Neural progenitor cell (in vitro differentiated cells): Measurements from ENCODE around the gene RARG. TPM values are rescaled to one million over a fixed set of nuclear protein-coding genes. Genes with fewer than 3 reads are reported as not detected.

Experiments
- DNase-seq: peaks from one replicate; pipeline ENCODE4 v3.0.0-alpha.2; 2016; ENCODE audit warnings: low spot score
- H2AFZ ChIP-seq: fragments of 200-600 bp; sonication (generic); replicated peaks from 2 replicates; pipeline ENCODE4 v1.6.1; 2016; ENCODE audit warnings: antibody characterized with exemption
- H3F3A ChIP-seq: fragments of 200-600 bp; sonication (generic); 2 replicates; pipeline ENCODE4 v1.6.1; 2016; ENCODE audit warnings: antibody characterized with exemption, low read depth
- H3K27ac ChIP-seq: fragments of 200-600 bp; sonication (generic); 2 replicates; pipeline ENCODE4 v1.5.1; 2016; ENCODE audit warnings: mild to moderate bottlenecking
- H3K27me3 ChIP-seq: fragments of 200-600 bp; sonication (generic); 2 replicates; pipeline ENCODE4 v1.6.1; 2016; ENCODE audit warnings: mild to moderate bottlenecking, moderate library complexity
- H3K36me3 ChIP-seq: fragments of 200-600 bp; sonication (generic); 2 replicates; pipeline ENCODE4 v1.5.1; 2016
- H3K4me1 ChIP-seq: fragments of 200-600 bp; sonication (generic); 2 replicates; pipeline ENCODE4 v1.6.1; 2016; ENCODE audit warnings: mixed run types
- H3K4me2 ChIP-seq: fragments of 200-600 bp; sonication (generic); 2 replicates; pipeline ENCODE4 v1.6.1; 2016
- H3K4me3 ChIP-seq: fragments of 200-600 bp; sonication (generic); 2 replicates; pipeline ENCODE4 v1.5.1; 2016
- H3K79me2 ChIP-seq: fragments of 200-600 bp; sonication (generic); 2 replicates; pipeline ENCODE4 v1.6.1; 2016; ENCODE audit warnings: low read depth
- H3K9ac ChIP-seq: fragments of 200-600 bp; sonication (generic); 2 replicates; pipeline ENCODE4 v1.6.1; 2016
- H3K9me3 ChIP-seq: fragments of 200-600 bp; sonication (generic); 2 replicates; pipeline ENCODE4 v1.5.1; 2016; ENCODE audit warnings: low read depth
- H4K20me1 ChIP-seq: fragments of 200-600 bp; sonication (generic); 2 replicates; pipeline ENCODE4 v1.6.1; 2016; ENCODE audit warnings: low read depth
- H3K27ac Mint-ChIP-seq: 3 replicates; pipeline ENCODE4 v1.8.0; 2021; ENCODE audit warnings: mixed read lengths
- H3K27me3 Mint-ChIP-seq: 2 replicates; pipeline ENCODE4 v1.8.0; 2022; ENCODE audit warnings: low read depth, mild to moderate bottlenecking, inconsistent platforms, moderate library complexity, mixed read lengths; ENCODE audit not compliant: insufficient read depth
- H3K36me3 Mint-ChIP-seq: 3 replicates; pipeline ENCODE4 v1.8.0; 2021; ENCODE audit warnings: mixed read lengths
- H3K4me1 Mint-ChIP-seq: 3 replicates; pipeline ENCODE4 v1.8.0; 2021; ENCODE audit warnings: mixed read lengths
- H3K4me3 Mint-ChIP-seq: 3 replicates; pipeline ENCODE4 v1.8.0; 2021; ENCODE audit warnings: mild to moderate bottlenecking, moderate library complexity, mixed read lengths
- H3K9me3 Mint-ChIP-seq: 3 replicates; pipeline ENCODE4 v1.8.0; 2020; ENCODE audit warnings: mixed read lengths
- EZH2 ChIP-seq: fragments of 200-600 bp; sonication (generic); IDR thresholded peaks from 2 replicates; pipeline ENCODE4 v1.6.1; 2017; ENCODE audit warnings: antibody characterized with exemption, mild to moderate bottlenecking, moderate library complexity
- EZH2phosphoT487 ChIP-seq: fragments of 200-600 bp; sonication (generic); IDR thresholded peaks from 2 replicates; pipeline ENCODE4 v1.6.1; 2017; ENCODE audit warnings: antibody characterized with exemption
- total RNA-seq: library from RNA; depleted of rRNA; stranded (reverse); fragments of >200 nt; gene quantifications from 2 replicates; pipeline ENCODE4 v1.2.3, GENCODE V29; 2015; ENCODE audit warnings: low replicate concordance
- TF ChIP-seq, protein P1 (sequence below): fragments of 200-600 bp; sonication (generic); IDR thresholded peaks from 2 replicates; pipeline ENCODE4 v1.5.1; 2017; ENCODE audit warnings: antibody characterized with exemption, mild to moderate bottlenecking

RARG gene
- total RNA-seq, 1 donor from 2014 or later, result 17.0 TPM

DNA sequence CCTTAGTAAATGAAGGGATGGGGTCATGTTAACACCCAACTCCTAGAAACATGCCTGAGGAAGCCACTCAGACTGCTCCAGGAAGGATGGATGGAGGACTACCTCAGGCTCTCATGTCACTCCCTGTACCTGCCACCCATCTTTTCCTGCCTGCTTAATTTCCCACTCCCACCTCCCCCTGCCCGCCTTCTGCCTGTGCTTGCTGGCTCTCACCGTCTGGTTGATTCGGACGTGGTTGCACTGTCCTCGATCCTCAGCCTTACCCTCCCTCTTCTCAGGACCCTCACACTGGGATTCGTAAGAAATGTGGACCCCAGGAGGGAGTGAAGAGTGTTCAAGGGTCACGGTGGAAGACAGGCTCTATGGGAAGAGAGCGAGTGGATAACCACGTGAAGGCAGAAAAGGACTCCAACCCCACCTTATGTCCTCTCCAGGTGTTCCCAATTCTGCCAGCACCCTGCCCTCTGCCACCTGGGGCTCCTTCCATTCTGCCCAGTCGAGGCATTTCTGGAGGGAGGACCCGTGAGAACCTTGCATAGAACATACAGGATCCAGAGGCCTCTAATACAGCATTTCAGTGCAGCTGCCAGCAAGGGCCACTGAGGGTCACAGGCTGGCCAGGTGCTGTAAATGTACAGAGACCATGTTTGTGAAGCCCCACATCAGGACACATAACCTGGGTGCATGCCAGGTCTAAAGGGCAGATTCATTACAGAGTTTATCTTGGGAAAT is 37.9 kb downstream of the RARG start:
- Mint-ChIP-seq H3K4me1 (no peaks in the 10 kb centered on the region), H3K4me3 (no peak overlapping the region), H3K36me3 (peaks cover 4% of the 10 kb centered on the region), H3K27ac (no peak overlapping the region), H3K9me3 (no peaks in the 10 kb centered on the region), H3K27me3 (peaks cover 28% of the 10 kb centered on the region)
- Histone ChIP-seq H3K36me3 (no peaks in the 10 kb centered on the region), H3K4me1 (no peaks in the 10 kb centered on the region), H3K27ac (no peak overlapping the region), H3K4me2 (no peak overlapping the region), H3K9ac (no peak overlapping the region), H3K79me2 (no peaks in the 10 kb centered on the region), H3K4me3 (no peak overlapping the region), H4K20me1 (peaks cover 19% of the 10 kb centered on the region), H3F3A (peaks cover 4% of the 10 kb centered on the region), H2AFZ (no peak overlapping the region), H3K9me3 (no peaks in the 10 kb centered on the region), H3K27me3 (peaks cover 59% of the 10 kb centered on the region)
- no peak for TF ChIP-seq EZH2phosphoT487
- no peak for TF ChIP-seq EZH2
- TF ChIP-seq, protein P1, sequence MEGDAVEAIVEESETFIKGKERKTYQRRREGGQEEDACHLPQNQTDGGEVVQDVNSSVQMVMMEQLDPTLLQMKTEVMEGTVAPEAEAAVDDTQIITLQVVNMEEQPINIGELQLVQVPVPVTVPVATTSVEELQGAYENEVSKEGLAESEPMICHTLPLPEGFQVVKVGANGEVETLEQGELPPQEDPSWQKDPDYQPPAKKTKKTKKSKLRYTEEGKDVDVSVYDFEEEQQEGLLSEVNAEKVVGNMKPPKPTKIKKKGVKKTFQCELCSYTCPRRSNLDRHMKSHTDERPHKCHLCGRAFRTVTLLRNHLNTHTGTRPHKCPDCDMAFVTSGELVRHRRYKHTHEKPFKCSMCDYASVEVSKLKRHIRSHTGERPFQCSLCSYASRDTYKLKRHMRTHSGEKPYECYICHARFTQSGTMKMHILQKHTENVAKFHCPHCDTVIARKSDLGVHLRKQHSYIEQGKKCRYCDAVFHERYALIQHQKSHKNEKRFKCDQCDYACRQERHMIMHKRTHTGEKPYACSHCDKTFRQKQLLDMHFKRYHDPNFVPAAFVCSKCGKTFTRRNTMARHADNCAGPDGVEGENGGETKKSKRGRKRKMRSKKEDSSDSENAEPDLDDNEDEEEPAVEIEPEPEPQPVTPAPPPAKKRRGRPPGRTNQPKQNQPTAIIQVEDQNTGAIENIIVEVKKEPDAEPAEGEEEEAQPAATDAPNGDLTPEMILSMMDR, result no peak
- DNase-seq, result no peak

DNA sequence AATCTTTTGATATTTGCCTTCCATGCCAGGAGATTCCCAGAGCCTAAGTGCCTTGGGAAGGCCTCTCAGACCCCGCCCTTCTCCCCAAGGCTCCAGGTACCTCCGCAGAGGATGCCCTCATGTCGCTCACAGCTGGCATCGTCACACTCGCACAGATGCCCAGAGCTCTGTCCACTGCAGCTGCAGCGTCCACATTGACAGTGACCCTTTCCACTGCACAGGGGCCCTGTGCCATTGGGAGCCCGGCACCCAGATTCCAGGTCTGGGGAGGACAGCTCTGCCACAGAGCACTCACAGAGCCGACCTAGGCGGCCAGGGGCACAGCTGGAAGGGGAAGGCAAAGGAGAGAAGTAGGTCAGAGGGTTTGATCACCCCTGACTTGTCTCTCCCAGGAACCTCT is 39.0 kb downstream of the RARG start:
- TF ChIP-seq EZH2phosphoT487 (no peak), EZH2 (no peak)
- TF ChIP-seq, protein P1, result no peak
- H3K36me3 ChIP-seq, result no peaks in the 10 kb centered on the region
- H3K4me3 ChIP-seq, result no peak overlapping the region
- H3K79me2 ChIP-seq, result no peaks in the 10 kb centered on the region
- peaks cover 48% of the 10 kb centered on the region for H3K27me3 ChIP-seq
- Mint-ChIP-seq H3K4me1 (no peaks in the 10 kb centered on the region), H3K36me3 (peaks cover 8% of the 10 kb centered on the region), H3K9me3 (no peaks in the 10 kb centered on the region), H3K4me3 (no peak overlapping the region), H3K27me3 (peaks cover 17% of the 10 kb centered on the region), H3K27ac (no peak overlapping the region)
- H3K27ac ChIP-seq, result no peak overlapping the region
- H3K4me2 ChIP-seq, result no peak overlapping the region
- no peak overlapping the region for H2AFZ ChIP-seq
- peaks cover 11% of the 10 kb centered on the region for H3F3A ChIP-seq
- DNase-seq, result no peak
- H3K4me1 ChIP-seq, result no peaks in the 10 kb centered on the region
- peaks cover 21% of the 10 kb centered on the region for H4K20me1 ChIP-seq
- H3K9ac ChIP-seq, result no peak overlapping the region
- no peaks in the 10 kb centered on the region for H3K9me3 ChIP-seq

DNA sequence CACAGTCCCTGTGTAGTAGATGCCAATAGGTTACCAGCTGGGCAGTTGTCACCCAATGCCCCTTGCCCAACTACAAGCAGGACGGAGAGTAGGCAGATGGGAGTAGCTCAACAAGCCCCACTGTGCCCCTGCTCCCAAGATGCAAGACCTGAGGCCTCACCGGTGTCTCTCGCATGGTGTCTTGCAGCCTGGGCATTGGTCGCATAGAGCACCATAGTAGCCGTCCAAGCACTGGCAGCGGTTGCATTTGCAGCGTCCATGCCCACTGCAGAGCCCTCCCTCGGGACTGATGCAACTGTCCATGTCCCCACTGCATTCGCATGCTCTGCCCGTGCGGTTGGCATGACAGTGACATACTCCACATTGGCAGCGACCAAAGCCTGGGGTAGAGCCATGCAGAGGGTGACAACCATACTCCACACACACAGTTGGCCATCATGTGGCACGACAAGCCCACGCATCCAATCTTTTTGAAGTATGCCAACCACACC is 39.4 kb downstream of the RARG start:
- no peak overlapping the region for H2AFZ ChIP-seq
- peaks cover 10% of the 10 kb centered on the region for H3K36me3 Mint-ChIP-seq
- H3K27me3 ChIP-seq, result peaks cover 43% of the 10 kb centered on the region
- no peak overlapping the region for H3K4me3 ChIP-seq
- TF ChIP-seq EZH2 (no peak), EZH2phosphoT487 (no peak)
- TF ChIP-seq, protein P1, result no peak
- no peaks in the 10 kb centered on the region for H3K79me2 ChIP-seq
- no peak overlapping the region for H3K4me2 ChIP-seq
- no peak for DNase-seq
- peaks cover 16% of the 10 kb centered on the region for H3K27me3 Mint-ChIP-seq
- H3K9me3 Mint-ChIP-seq, result no peaks in the 10 kb centered on the region
- no peak overlapping the region for H3K27ac Mint-ChIP-seq
- H3K27ac ChIP-seq, result no peak overlapping the region
- no peaks in the 10 kb centered on the region for H3K4me1 Mint-ChIP-seq
- no peaks in the 10 kb centered on the region for H3K36me3 ChIP-seq
- peaks cover 14% of the 10 kb centered on the region for H3F3A ChIP-seq
- H3K4me3 Mint-ChIP-seq, result no peak overlapping the region
- H3K4me1 ChIP-seq, result no peaks in the 10 kb centered on the region
- H3K9ac ChIP-seq, result no peak overlapping the region
- H3K9me3 ChIP-seq, result no peaks in the 10 kb centered on the region
- H4K20me1 ChIP-seq, result peaks cover 21% of the 10 kb centered on the region
